Measurements from ENCODE around the gene TTC28. TPM values are rescaled to one million over a fixed set of nuclear protein-coding genes. Genes with fewer than 3 reads are reported as not detected.
A peak's percentile ranks its signal among the peaks of the same experiment; 100 is the strongest.
"Not testable (repeated sequence)": the region's sequence is repeated elsewhere in the genome, so short reads cannot be mapped to it uniquely, and the experiment has no call there.

TTC28 gene
- total RNA-seq, 1 donor from 2014 or later = 46.2 TPM

GRCh38 chr22:28094771-28095170, 584.9 kb downstream of the TTC28 start:
- H3F3A ChIP-seq (ENCODE audit: low read depth) = no peaks in the 10 kb centered on the region
- no peaks in the 10 kb centered on the region for H3K9me3 ChIP-seq (ENCODE audit: low read depth)
- no peak overlapping the region for H3K4me2 ChIP-seq
- H3K4me3 Mint-ChIP-seq = no peak overlapping the region
- DNase-seq (ENCODE audit: low spot score) = peak; percentile 28
- H3K79me2 ChIP-seq (ENCODE audit: low read depth) = no peaks in the 10 kb centered on the region
- H3K27me3 ChIP-seq = no peaks in the 10 kb centered on the region
- peaks cover 44% of the 10 kb centered on the region for H3K36me3 Mint-ChIP-seq
- peaks cover 5% of the 10 kb centered on the region for H3K4me1 ChIP-seq
- no peak overlapping the region for H3K9ac ChIP-seq
- no peak overlapping the region for H3K27ac Mint-ChIP-seq
- no peak overlapping the region for H3K4me3 ChIP-seq
- H3K9me3 Mint-ChIP-seq = no peaks in the 10 kb centered on the region
- H3K36me3 ChIP-seq = no peaks in the 10 kb centered on the region
- TF ChIP-seq EZH2 (IDR thresholded peaks at IDR 0.05) = no peak
- TF ChIP-seq CTCF (IDR thresholded peaks at IDR 0.05) = no peak
- no peak for TF ChIP-seq EZH2phosphoT487 (IDR thresholded peaks at IDR 0.05)
- H3K4me1 Mint-ChIP-seq = peaks cover 20% of the 10 kb centered on the region
- no peak overlapping the region for H2AFZ ChIP-seq (replicated peaks)
- no peaks in the 10 kb centered on the region for H4K20me1 ChIP-seq (ENCODE audit: low read depth)
- no peak overlapping the region for H3K27ac ChIP-seq
- no peaks in the 10 kb centered on the region for H3K27me3 Mint-ChIP-seq (ENCODE audit: insufficient read depth, low read depth)

GRCh38 chr22:28093711-28094110, 585.9 kb downstream of the TTC28 start:
- Histone ChIP-seq H3K9ac (no peak overlapping the region), H3K27ac (no peak overlapping the region), H3K79me2 (ENCODE audit: low read depth) (no peaks in the 10 kb centered on the region), H3K36me3 (no peaks in the 10 kb centered on the region), H3K4me3 (no peak overlapping the region), H3K4me1 (peaks cover 5% of the 10 kb centered on the region), H3K9me3 (ENCODE audit: low read depth) (no peaks in the 10 kb centered on the region), H4K20me1 (ENCODE audit: low read depth) (no peaks in the 10 kb centered on the region), H3K27me3 (no peaks in the 10 kb centered on the region), H3K4me2 (peak overlapping the region; percentile 8), H3F3A (ENCODE audit: low read depth) (no peaks in the 10 kb centered on the region), H2AFZ (replicated peaks) (no peak overlapping the region)
- H3K4me3 Mint-ChIP-seq = no peak overlapping the region
- H3K4me1 Mint-ChIP-seq = peaks cover 20% of the 10 kb centered on the region
- H3K36me3 Mint-ChIP-seq = peaks cover 41% of the 10 kb centered on the region
- H3K27ac Mint-ChIP-seq = no peak overlapping the region
- no peak for DNase-seq (ENCODE audit: low spot score)
- no peaks in the 10 kb centered on the region for H3K27me3 Mint-ChIP-seq (ENCODE audit: insufficient read depth, low read depth)
- H3K9me3 Mint-ChIP-seq = peaks cover 3% of the 10 kb centered on the region
- TF ChIP-seq CTCF (IDR thresholded peaks at IDR 0.05) (no peak), EZH2 (IDR thresholded peaks at IDR 0.05) (no peak), EZH2phosphoT487 (IDR thresholded peaks at IDR 0.05) (no peak)

- Histone ChIP-seq H3K9ac (no peak overlapping the region), H3K4me3 (no peak overlapping the region), H3K27ac (no peak overlapping the region), H4K20me1 (ENCODE audit: low read depth) (no peaks in the 10 kb centered on the region), H3K4me1 (peaks cover 5% of the 10 kb centered on the region), H3K27me3 (no peaks in the 10 kb centered on the region), H3K4me2 (no peak overlapping the region), H2AFZ (replicated peaks) (no peak overlapping the region), H3F3A (ENCODE audit: low read depth) (no peaks in the 10 kb centered on the region), H3K36me3 (no peaks in the 10 kb centered on the region), H3K79me2 (ENCODE audit: low read depth) (no peaks in the 10 kb centered on the region), H3K9me3 (ENCODE audit: low read depth) (no peaks in the 10 kb centered on the region)
- peaks cover 40% of the 10 kb centered on the region for H3K36me3 Mint-ChIP-seq
- H3K4me1 Mint-ChIP-seq = peaks cover 14% of the 10 kb centered on the region
- H3K4me3 Mint-ChIP-seq = no peak overlapping the region
- H3K27me3 Mint-ChIP-seq (ENCODE audit: insufficient read depth, low read depth) = peaks cover 2% of the 10 kb centered on the region
- peaks cover 9% of the 10 kb centered on the region for H3K9me3 Mint-ChIP-seq
- no peak for DNase-seq (ENCODE audit: low spot score)
- TF ChIP-seq EZH2 (IDR thresholded peaks at IDR 0.05) = no peak
- no peak for TF ChIP-seq EZH2phosphoT487 (IDR thresholded peaks at IDR 0.05)
- no peak for TF ChIP-seq CTCF (IDR thresholded peaks at IDR 0.05)
- H3K27ac Mint-ChIP-seq = no peak overlapping the region
These were observed 588.2 kb downstream of the TTC28 start for GRCh38 chr22:28091486-28091885.

- H3K27me3 ChIP-seq; H3K9ac ChIP-seq; H3K27ac ChIP-seq; H3K27me3 Mint-ChIP-seq (ENCODE audit: insufficient read depth, low read depth); H3K4me1 Mint-ChIP-seq; H3F3A ChIP-seq (ENCODE audit: low read depth); H3K27ac Mint-ChIP-seq; H2AFZ ChIP-seq (replicated peaks); H3K9me3 ChIP-seq (ENCODE audit: low read depth); H3K36me3 ChIP-seq; H3K79me2 ChIP-seq (ENCODE audit: low read depth); H3K4me3 ChIP-seq; H3K4me3 Mint-ChIP-seq; H3K4me2 ChIP-seq; H4K20me1 ChIP-seq (ENCODE audit: low read depth); H3K4me1 ChIP-seq; DNase-seq (ENCODE audit: low spot score): not testable (repeated sequence)
- peaks cover 19% of the 10 kb centered on the region for H3K9me3 Mint-ChIP-seq
- peaks cover 42% of the 10 kb centered on the region for H3K36me3 Mint-ChIP-seq
These were observed 590.1 kb downstream of the TTC28 start for GRCh38 chr22:28089541-28089940.
